Measurements from ENCODE around the gene KDM8. TPM values are rescaled to one million over a fixed set of nuclear protein-coding genes. Genes with fewer than 3 reads are reported as not detected.

The KDM8 gene
- total and polyA plus RNA-seq, 9 of the 15 experiments (the other 6 are each of a cell fraction or from before 2014, with no cell fraction given), result 0.61 to 9.1 (median 5.4) TPM

DNA sequence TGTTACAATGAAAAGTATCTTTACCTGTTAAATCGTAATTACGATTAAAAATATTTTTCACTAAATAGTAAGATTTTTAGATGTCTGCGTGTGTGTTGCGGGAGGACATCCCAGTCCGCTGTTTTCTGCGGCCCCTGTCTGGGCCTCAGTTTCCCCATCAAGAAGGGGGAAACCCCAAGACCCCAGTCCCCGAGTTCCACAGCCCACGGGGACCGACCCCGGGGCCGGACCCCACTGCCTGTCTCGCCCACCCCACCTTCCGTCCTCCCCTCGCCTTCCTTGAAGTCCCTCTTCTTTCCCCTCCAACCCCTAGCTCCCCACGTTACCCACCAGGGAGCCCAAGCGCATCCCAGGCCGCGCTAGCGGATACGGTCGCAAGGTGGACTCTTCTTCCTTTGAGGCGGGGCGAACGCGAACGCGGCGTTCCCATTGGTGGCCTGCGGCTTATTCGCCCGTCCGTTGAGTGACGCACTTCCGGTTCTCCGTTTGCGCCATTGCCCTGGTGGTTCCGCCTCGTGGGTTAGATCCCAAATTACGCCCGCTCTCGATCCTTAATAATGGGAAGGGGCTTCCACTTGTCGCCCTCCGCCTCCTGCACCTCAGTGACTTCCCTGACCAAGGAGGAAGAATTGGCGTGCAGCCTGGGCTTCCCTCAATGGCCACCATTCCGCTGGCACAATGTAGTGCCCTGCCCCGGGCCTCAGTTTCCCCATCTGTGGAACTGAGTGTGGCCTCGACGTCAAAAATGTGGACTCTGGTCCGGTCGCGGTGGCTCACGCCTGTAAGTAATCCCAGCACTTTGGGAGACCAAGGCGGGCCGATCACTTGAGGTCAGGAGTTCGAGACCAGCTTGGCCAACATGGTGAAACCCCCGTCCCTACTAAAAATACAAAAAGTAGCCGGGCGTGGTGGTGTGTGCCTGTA, 65.3 kb downstream of the KDM8 start, which contains the start of gene NSMCE1 (continued):
- TF ChIP-seq REST (IDR thresholded peaks at IDR 0.05; ENCODE audit: borderline replicate concordance) (no peak), REST (CRISPR knock-in tag; IDR thresholded peaks at IDR 0.05; ENCODE audit: low read depth) (no peak), MYC (IDR thresholded peaks at IDR 0.05; ENCODE audit: low read depth, low read length) (peak; percentile 93), MYC (CRISPR knock-in tag; IDR thresholded peaks at IDR 0.05; ENCODE audit: borderline replicate concordance, low read depth) (no peak; the same call in 1 of the 2 replicates), FOXP4 (CRISPR knock-in tag; IDR thresholded peaks at IDR 0.05; ENCODE audit: borderline replicate concordance) (no peak), PTRF (tag; IDR thresholded peaks at IDR 0.05) (no peak), KLF6 (CRISPR knock-in tag; IDR thresholded peaks at IDR 0.05; ENCODE audit: borderline replicate concordance) (no peak), TAF9B (IDR thresholded peaks at IDR 0.05; ENCODE audit: partially characterized antibody) (peak; percentile 78), NR2C2 (CRISPR knock-in tag; IDR thresholded peaks at IDR 0.05) (0 out of 2 replicates have a peak, but pooled peaks have one; percentile 37), NR2C2 (tag; IDR thresholded peaks at IDR 0.05) (peak; percentile 50; the same call in 1 of the 2 replicates)
- TF ChIP-seq, protein P1, sequence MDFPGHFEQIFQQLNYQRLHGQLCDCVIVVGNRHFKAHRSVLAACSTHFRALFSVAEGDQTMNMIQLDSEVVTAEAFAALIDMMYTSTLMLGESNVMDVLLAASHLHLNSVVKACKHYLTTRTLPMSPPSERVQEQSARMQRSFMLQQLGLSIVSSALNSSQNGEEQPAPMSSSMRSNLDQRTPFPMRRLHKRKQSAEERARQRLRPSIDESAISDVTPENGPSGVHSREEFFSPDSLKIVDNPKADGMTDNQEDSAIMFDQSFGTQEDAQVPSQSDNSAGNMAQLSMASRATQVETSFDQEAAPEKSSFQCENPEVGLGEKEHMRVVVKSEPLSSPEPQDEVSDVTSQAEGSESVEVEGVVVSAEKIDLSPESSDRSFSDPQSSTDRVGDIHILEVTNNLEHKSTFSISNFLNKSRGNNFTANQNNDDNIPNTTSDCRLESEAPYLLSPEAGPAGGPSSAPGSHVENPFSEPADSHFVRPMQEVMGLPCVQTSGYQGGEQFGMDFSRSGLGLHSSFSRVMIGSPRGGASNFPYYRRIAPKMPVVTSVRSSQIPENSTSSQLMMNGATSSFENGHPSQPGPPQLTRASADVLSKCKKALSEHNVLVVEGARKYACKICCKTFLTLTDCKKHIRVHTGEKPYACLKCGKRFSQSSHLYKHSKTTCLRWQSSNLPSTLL (IDR thresholded peaks at IDR 0.05), result 0 out of 2 replicates have a peak, but pooled peaks have one; percentile 51
- TF ChIP-seq, protein P2, sequence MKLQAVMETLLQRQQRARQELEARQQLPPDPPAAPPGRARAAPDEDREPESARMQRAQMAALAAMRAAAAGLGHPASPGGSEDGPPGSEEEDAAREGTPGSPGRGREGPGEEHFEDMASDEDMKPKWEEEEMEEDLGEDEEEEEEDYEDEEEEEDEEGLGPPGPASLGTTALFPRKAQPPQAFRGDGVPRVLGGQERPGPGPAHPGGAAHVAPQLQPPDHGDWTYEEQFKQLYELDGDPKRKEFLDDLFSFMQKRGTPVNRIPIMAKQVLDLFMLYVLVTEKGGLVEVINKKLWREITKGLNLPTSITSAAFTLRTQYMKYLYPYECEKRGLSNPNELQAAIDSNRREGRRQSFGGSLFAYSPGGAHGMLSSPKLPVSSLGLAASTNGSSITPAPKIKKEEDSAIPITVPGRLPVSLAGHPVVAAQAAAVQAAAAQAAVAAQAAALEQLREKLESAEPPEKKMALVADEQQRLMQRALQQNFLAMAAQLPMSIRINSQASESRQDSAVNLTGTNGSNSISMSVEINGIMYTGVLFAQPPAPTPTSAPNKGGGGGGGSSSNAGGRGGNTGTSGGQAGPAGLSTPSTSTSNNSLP (IDR thresholded peaks at IDR 0.05; ENCODE audit: borderline replicate concordance, low read depth, low read length), result no peak

Measured in K562 (cell line).